Activated CD4-positive, alpha-beta T cell treated with anti-CD3 and anti-CD28 coated beads for 1 hour (primary cell): Measurements from ENCODE around the gene SEC14L3.

Experiments
- DNase-seq: peaks from one replicate; pipeline ENCODE4 v3.0.0-alpha.2; 2020

Gene SEC14L3

GRCh38 chr22:30441088-30441487 lies 30.7 kb downstream of the SEC14L3 start:
- no peak for DNase-seq

- no peak for DNase-seq
Measured at GRCh38 chr22:30439836-30440235, 32.0 kb downstream of the SEC14L3 start.

DNA sequence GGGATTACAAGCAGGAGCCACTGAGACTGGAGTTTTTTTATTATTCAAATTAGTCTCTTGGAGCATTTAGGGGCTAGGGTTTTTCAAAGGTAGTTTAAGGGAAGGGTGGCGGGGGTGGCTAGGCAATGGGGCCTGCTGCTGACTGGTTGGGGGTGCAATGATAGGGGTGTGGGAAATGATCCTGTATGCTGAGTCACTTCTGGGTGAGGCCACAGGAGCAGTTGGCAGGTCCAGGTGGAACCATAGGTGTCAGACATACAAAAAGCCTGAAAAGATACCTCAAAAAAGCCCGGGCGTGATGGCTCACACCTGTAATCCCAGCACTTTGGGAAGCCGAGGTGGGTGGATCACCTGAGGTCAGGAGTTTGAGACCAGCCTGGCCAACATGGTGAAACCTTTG lies 32.6 kb downstream of the SEC14L3 start:
- DNase-seq, result no peak

DNA sequence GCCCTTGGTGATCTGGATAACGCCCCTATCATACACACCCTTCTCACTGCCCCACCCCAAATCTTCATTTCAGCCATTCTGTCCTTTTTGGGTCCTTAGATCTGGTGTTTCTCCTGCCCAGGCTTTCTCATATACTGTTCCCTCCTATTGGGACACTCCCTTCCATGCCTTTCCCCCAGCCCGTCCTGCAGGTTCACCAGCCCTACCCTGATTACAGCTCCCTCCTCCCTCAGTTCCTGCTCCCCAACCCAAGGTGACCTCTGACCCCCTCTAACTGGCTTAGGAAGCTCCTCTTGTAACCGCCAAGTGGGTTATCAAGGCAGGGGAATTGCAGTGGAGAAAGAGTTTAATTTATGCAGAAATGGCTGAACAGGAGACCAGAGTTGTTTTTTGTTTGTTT lies 33.3 kb downstream of the SEC14L3 start:
- no peak for DNase-seq

DNA sequence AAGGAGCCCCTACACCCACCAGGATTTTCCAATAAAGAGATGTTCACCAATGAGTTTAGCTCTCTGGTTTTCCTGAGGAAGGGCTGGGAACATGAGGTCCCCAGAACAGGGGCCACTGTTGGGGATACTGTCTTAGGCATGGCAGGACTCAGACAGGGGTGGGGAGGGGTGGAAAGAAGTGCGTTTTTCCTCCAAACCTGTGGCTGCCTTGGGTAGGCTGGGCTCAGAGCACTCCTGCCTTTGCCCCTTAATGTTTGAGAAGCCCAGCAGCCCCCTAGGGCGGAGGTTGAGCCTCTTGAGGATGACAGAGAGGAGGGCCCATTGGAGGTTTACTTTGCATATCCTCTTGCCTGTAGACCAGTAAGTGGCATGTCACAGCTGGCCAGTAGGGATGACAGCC lies 35.6 kb downstream of the SEC14L3 start:
- DNase-seq, result no peak

DNA sequence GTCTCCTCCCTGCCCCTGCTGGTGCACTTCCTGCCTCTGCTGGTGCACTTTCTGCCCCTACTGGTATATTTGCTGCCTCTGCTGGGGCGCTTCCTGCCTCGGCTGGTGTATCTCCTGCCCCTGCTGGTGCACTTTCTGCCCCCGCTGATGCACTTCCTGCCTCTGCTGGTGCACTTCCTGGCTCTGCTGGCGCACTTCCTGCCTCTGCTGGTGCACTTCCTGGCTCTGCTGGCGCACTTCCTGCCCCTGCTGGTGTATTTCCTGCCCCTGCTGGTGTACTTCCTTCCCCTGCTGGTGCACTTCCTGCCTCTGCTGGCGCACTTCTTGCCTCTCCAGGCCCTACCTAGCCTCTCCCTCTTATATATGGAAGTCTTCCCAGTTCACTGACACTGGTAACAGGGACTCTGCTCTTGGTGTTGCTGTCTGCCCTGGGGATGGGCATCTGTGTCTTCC lies 36.1 kb downstream of the SEC14L3 start:
- DNase-seq, result peak; percentile 62

DNA sequence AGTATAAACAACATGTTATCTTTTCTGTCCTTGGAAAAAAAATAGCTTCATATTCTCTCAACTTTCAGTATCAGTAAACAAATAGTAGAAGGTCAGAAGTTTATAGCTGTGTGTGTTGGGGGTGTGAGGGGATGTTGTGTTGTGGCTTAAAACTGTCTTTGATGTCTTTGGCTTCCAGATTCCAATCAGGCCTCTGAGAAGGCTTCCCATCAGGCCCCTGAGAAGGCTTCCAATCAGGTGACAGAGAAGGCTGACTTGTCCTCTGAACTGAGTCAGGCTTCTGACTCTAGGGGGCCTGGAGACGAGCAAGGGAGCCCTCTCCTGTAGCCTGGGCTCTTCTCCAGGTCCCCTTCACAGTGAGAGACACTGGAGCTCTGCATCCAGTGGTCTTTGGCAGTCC lies 37.0 kb downstream of the SEC14L3 start:
- no peak for DNase-seq

- DNase-seq, result no peak
Measured at GRCh38 chr22:30433773-30434172, 38.0 kb downstream of the SEC14L3 start.

DNA sequence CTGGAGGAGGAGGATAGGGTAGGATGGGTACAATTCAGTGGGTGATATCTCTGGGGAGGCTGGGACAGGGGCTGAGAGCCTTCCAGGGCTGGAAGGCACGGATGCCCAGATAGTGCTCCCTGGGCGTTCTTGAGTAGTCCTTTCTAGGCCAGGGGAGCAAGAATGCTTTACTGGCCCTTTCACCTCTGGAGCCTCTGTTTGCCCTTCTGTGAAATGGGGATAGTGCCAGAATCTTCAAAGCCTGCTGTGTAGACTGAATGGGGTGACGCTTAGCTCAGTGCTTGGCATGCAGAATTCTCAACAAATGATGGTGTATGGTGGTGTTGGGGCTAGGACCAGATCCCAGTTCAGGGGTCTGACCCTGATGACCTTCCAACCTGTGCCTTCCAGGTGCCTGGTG lies 38.6 kb downstream of the SEC14L3 start:
- no peak for DNase-seq

DNA sequence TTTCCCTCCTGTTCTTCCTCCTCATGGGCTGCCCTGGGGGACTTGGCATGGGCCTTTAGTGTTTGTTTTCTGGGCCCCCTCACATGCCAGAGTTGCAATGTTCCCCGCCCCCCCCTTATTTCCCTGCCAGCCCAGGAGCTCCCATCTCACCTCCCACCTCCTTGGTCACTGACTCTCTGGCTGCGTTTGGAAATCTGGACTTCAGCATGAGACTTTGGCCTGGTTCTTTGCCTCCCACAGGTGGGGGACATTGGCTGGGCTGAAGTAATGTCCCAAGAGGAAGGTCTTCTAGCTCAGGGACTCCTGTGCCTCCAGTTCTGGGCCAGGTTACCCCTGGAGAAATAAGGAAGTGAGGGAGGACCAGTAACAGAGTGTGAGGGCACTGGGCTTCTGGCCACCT lies 39.3 kb downstream of the SEC14L3 start:
- DNase-seq, result no peak

- no peak for DNase-seq
Measured at GRCh38 chr22:30432096-30432495, 39.7 kb downstream of the SEC14L3 start.

GRCh38 chr22:30430933-30431332 lies 40.9 kb downstream of the SEC14L3 start:
- no peak for DNase-seq

- no peak for DNase-seq
Measured at GRCh38 chr22:30429887-30430286, 41.9 kb downstream of the SEC14L3 start.

- DNase-seq, result no peak
Measured at GRCh38 chr22:30427871-30428270, 43.9 kb downstream of the SEC14L3 start.

DNA sequence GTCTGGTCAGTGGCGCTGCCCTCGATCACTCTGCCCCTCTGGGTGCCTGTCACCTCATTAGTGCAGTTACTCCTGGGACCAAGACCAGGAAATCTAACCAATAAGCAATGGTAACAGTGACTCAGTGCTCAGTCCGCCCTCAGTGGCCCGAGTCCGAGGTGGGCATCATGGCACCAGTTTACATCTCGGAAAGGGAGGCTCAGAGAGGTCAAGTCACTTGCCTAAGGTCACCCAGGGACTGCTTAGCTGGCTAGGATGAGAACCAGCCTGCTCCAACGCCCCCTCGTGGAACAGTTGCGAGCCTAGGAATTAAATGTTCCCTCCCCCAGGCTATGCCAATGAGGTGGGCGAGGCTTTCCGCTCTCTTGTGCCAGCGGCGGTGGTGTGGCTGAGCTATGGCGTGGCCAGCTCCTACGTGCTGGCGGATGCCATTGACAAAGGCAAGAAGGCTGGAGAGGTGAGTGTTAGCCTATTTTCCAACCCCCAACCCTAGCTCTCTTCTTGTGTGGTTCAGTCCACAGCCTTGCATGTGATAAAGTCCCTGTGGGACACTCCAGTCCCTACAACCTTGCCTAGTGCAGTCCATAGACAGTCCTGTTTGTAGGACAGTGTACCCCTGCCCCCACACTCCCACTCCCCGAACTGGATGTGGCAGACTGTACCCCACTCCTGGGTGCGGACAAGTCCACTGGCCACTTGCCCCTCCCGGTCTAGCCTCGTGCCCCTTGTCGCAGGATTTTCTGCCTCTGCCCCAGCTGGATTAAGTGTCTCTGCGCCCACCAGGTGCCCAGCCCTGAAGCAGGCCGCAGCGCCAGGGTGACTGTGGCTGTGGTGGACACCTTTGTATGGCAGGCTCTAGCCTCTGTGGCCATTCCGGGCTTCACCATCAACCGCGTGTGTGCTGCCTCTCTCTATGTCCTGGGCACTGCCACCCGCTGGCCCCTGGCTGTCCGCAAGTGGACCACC lies 45.1 kb downstream of the SEC14L3 start:
- peak; percentile 68 for DNase-seq

- DNase-seq, result peak; percentile 24
Measured at GRCh38 chr22:30425616-30426387, 46.0 kb downstream of the SEC14L3 start, which contains the start of gene MTFP1. Gene MTFP1, plus strand, starts transcription at chr22:30425768. Its CDS starts 112 bp downstream, at chr22:30425880.

DNA sequence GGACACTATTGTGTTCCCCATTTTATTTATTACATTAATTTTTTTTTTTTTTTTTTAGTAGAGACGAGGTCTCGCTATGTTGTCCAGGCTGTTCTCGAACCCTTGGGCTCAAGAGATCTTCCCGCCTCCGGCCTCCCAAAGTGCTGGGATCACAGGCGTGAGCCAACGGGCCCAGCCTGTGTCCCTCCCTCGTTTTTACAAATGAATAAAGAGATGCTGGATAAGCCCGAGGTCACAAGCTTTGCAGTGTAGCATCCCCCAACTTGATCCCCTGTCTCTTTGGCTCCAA lies 46.5 kb downstream of the SEC14L3 start:
- DNase-seq, result no peak

GRCh38 chr22:30424534-30425326 lies 47.1 kb downstream of the SEC14L3 start:
- no peak for DNase-seq

DNA sequence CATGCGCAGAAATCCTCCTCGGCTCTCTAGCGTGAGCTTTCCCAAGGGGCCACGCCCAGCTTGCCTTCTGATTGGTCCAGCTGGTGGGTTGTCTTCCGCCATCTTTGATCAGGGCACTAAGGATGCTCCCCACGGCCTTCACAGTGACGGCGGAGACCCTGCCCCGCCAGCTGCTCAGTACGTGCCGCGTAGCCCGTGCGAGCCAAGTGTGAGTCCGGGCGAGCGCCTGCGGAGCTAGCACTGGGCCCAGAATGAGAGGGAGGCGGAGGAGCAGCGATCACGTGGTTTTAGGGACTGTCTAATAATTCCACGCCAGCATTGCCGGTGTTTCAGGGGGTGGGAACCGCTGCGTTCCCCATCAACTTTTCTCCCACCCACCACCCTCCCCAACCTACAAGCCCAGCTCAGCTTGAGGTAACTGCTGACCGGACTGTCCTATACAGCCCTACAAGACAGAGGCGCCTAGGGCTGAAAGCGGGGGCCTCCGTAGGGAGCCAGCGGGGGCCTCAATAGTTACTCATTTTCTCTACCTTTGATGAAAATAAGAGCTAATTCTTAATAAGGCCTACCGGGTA lies 47.8 kb downstream of the SEC14L3 start:
- DNase-seq, result peak; percentile 97

GRCh38 chr22:30423301-30423958 lies 48.4 kb downstream of the SEC14L3 start:
- DNase-seq, result no peak

DNA sequence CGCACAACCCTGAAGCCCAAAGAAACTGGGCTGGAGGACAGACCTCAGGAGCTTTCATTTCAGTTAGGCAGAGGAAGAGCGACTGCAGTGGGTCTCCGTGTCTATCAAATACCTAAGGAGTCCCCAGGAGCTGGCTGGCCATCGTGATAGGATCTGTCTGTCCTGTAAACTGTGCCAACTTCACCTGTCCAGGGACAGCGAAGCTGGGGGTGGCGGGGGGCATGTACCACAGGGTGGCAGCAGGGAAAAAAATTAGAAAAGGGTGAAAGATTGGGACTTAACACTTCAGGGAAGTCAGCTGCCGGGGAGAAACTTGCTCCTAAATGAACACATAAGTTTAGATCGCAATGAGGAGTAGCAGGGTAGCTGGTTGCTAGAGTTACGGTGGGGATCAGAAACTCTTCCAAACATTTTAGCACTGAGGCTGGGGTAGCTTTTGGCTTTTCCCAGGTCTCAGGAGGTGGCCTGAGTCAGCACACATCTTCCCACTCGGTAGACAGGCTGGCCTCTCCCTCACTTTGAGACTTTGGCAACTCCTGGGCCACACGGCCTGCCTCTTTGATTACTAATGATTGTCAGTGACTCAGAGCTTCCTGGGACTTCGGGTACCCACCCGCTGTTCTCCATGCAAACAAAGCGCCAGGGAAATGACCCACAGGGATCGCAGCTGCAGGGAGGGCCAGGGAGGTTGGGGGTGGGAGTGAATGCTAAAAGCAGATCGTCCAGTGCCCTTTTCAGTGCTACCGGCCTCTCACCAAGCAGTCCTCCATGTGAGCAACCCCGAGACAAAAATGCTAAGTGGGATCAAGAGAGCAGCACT lies 49.1 kb downstream of the SEC14L3 start:
- no peak for DNase-seq
